HEK293T (cell line): ENCODE results near the gene TRAF3.

ENCODE experiments used
- ARNT ChIP-seq: fragments of 450-650 bp; IDR thresholded peaks from 2 replicates; pipeline ENCODE4 v1.6.1; 2017; ENCODE audit warnings: mild to moderate bottlenecking
- BHLHE40 ChIP-seq: fragments of 450-650 bp; IDR thresholded peaks from 2 replicates; pipeline ENCODE4 v1.6.1; 2016; ENCODE audit warnings: mild to moderate bottlenecking, moderate library complexity, borderline replicate concordance
- NFRKB ChIP-seq: fragments of 450-650 bp; IDR thresholded peaks from 2 replicates; pipeline ENCODE4 v1.6.1; 2016; ENCODE audit warnings: mild to moderate bottlenecking, moderate library complexity
- SP1 ChIP-seq: fragments of 450-650 bp; IDR thresholded peaks from 2 replicates; pipeline ENCODE4 v1.6.1; 2017
- SUZ12 ChIP-seq: fragments of 450-650 bp; IDR thresholded peaks from 2 replicates; pipeline ENCODE4 v1.6.1; 2016; ENCODE audit warnings: mild to moderate bottlenecking
- TARDBP ChIP-seq: fragments of 450-650 bp; IDR thresholded peaks from 2 replicates; pipeline ENCODE4 v1.6.1; 2016

DNA sequence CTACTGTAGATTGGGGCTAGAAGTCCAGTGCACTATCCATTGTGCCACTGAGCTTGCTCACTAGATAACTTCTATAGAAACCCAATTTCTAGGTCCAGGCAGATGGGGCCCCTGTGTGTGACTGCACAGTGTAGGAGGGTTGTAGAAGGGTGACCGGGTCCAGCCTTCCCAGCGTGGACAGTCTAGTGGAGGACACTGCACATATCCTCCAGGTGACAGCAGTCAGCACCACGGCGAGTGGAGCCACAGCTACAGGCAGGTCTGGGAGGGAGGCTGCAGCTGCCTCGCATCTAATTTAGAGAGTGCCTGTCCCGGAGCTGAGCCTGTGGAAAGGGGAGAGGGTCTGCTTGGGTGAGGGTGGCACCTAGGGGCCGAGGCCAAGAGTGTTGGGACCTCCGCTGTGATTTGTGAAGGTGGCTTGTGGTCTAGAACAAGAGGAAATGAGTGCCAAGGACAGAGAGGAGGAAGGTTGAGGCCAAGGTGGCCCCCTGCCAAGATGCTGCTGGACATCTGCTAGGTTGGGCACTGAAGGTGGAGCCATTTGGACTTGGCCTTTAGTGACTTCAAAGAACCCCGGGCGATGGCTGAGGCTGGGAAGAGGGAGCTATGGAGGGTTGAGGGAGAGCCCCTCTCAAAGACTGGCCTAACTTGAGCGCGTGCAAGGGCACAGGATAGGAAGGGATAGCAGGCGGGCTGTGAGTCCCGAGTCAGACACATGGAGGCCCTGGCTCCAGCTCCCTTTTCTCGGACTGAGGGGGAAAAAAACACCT is 46.0 kb upstream of the TRAF3 start:
- no peak for TF ChIP-seq ARNT
- TF ChIP-seq NFRKB: no peak
- no peak for TF ChIP-seq SP1
- TF ChIP-seq SUZ12: no peak
- TF ChIP-seq BHLHE40: no peak
- no peak for TF ChIP-seq TARDBP
